H9 (cell line): ENCODE data around the gene MBIP. TPM values are rescaled to one million over a fixed set of nuclear protein-coding genes. Genes with fewer than 3 reads are reported as not detected.

Experiments used
- DNase-seq: peaks from one replicate; pipeline ENCODE4 v3.0.0-alpha.2; 2017
- H2AFZ ChIP-seq: one replicate; pipeline ENCODE4 v1.6.1; 2013; ENCODE audit warnings: mild to moderate bottlenecking, low read length, control low read depth, moderate library complexity
- H2AK5ac ChIP-seq: 2 replicates; pipeline ENCODE4 v1.6.1; 2013; ENCODE audit warnings: low read length, control low read depth, mixed read lengths; ENCODE audit not compliant: insufficient read length
- H2BK120ac ChIP-seq: one replicate; pipeline ENCODE4 v1.6.1; 2013; ENCODE audit warnings: low read depth, mild to moderate bottlenecking, low read length, control low read depth, inconsistent platforms; ENCODE audit not compliant: poor library complexity, severe bottlenecking
- H2BK12ac ChIP-seq: 2 replicates; pipeline ENCODE4 v1.6.1; 2013; ENCODE audit warnings: low read length, control low read depth, mixed read lengths, low read depth; ENCODE audit not compliant: insufficient read length
- H2BK15ac ChIP-seq: 2 replicates; pipeline ENCODE4 v1.6.1; 2013; ENCODE audit warnings: low read depth, low read length, control low read depth
- H2BK20ac ChIP-seq: one replicate; pipeline ENCODE4 v1.6.1; 2013; ENCODE audit warnings: low read depth, mild to moderate bottlenecking, low read length, control low read depth, inconsistent platforms; ENCODE audit not compliant: poor library complexity, severe bottlenecking
- H2BK5ac ChIP-seq: 2 replicates; pipeline ENCODE4 v1.6.1; 2013; ENCODE audit warnings: low read length, control low read depth, mixed read lengths; ENCODE audit not compliant: insufficient read length
- H3K14ac ChIP-seq: 2 replicates; pipeline ENCODE4 v1.6.1; 2013; ENCODE audit warnings: low read length, control low read depth; ENCODE audit not compliant: insufficient read depth
- H3K18ac ChIP-seq: 2 replicates; pipeline ENCODE4 v1.6.1; 2013; ENCODE audit warnings: low read depth, mild to moderate bottlenecking, mixed read lengths, low read length, control low read depth; ENCODE audit not compliant: insufficient read length
- H3K23ac ChIP-seq: 2 replicates; pipeline ENCODE4 v1.6.1; 2013; ENCODE audit warnings: low read length, control low read depth, mixed read lengths, low read depth; ENCODE audit not compliant: insufficient read length
- H3K23me2 ChIP-seq: 2 replicates; pipeline ENCODE4 v1.6.1; 2013; ENCODE audit warnings: low read depth, mild to moderate bottlenecking, mixed read lengths, low read length, control low read depth; ENCODE audit not compliant: insufficient read length, poor library complexity, severe bottlenecking
- H3K27ac ChIP-seq: 2 replicates; pipeline ENCODE4 v1.5.1; 2013; ENCODE audit warnings: low read length, control low read depth, mixed read lengths, low read depth; ENCODE audit not compliant: insufficient read length
- H3K27me3 ChIP-seq: 2 replicates; pipeline ENCODE4 v1.6.1; 2013; ENCODE audit warnings: low read length, control low read depth, inconsistent platforms; ENCODE audit not compliant: insufficient read depth
- H3K4ac ChIP-seq: 2 replicates; pipeline ENCODE4 v1.6.1; 2013; ENCODE audit warnings: low read depth, mild to moderate bottlenecking, control low read depth, inconsistent platforms, low read length, moderate library complexity
- H3K4me1 ChIP-seq: 2 replicates; pipeline ENCODE4 v1.6.1; 2013; ENCODE audit warnings: low read length, control low read depth, inconsistent platforms; ENCODE audit not compliant: insufficient read depth
- H3K4me2 ChIP-seq: 2 replicates; pipeline ENCODE4 v1.6.1; 2013; ENCODE audit warnings: low read length, control low read depth, mixed read lengths; ENCODE audit not compliant: insufficient read length, insufficient read depth
- H3K56ac ChIP-seq: 2 replicates; pipeline ENCODE4 v1.6.1; 2013; ENCODE audit warnings: low read depth, mild to moderate bottlenecking, mixed read lengths, low read length, control low read depth; ENCODE audit not compliant: insufficient read length
- H3K79me1 ChIP-seq: 2 replicates; pipeline ENCODE4 v1.6.1; 2013; ENCODE audit warnings: low read depth, mild to moderate bottlenecking, moderate library complexity, low read length, control low read depth, inconsistent platforms; ENCODE audit not compliant: insufficient read depth, poor library complexity, severe bottlenecking
- H3K79me2 ChIP-seq: 2 replicates; pipeline ENCODE4 v1.6.1; 2013; ENCODE audit warnings: low read length, control low read depth, inconsistent platforms; ENCODE audit not compliant: insufficient read depth
- H3K9ac ChIP-seq: 2 replicates; pipeline ENCODE4 v1.6.1; 2013; ENCODE audit warnings: low read length, control low read depth, mixed read lengths; ENCODE audit not compliant: insufficient read length; ENCODE audit errors: extremely low read depth
- H3K9me3 ChIP-seq: one replicate; pipeline ENCODE4 v1.6.1; 2013; ENCODE audit warnings: low read depth, low read length, inconsistent platforms; ENCODE audit not compliant: control insufficient read depth
- H3T11ph ChIP-seq: one replicate; pipeline ENCODE4 v1.6.1; 2013; ENCODE audit warnings: mild to moderate bottlenecking, low read length, control low read depth, inconsistent platforms
- H4K20me1 ChIP-seq: one replicate; pipeline ENCODE4 v1.6.1; 2013; ENCODE audit not compliant: control insufficient read depth, insufficient read length, insufficient read depth
- H4K5ac ChIP-seq: 2 replicates; pipeline ENCODE4 v1.6.1; 2013; ENCODE audit warnings: low read depth, mild to moderate bottlenecking, mixed read lengths, low read length, control low read depth; ENCODE audit not compliant: insufficient read length
- H4K8ac ChIP-seq: replicated peaks from 2 replicates; pipeline ENCODE4 v1.6.1; 2013; ENCODE audit warnings: low read length, control low read depth, mixed read lengths, low read depth; ENCODE audit not compliant: insufficient read length
- H4K91ac ChIP-seq: 2 replicates; pipeline ENCODE4 v1.6.1; 2013; ENCODE audit warnings: low read depth, mild to moderate bottlenecking, moderate library complexity, mixed read lengths, low read length, control low read depth; ENCODE audit not compliant: insufficient read length
- H3K27ac Mint-ChIP-seq, 3 experiments: 2 replicates in 2 of 3; 3 replicates in 1 of 3; pipeline ENCODE4 v1.8.0; 2020 to 2021; ENCODE audit warnings: mixed read lengths in 3 of 3, mild to moderate bottlenecking in 1 of 3, moderate library complexity in 1 of 3
- H3K27me3 Mint-ChIP-seq: 2 replicates; pipeline ENCODE4 v1.8.0; 2021; ENCODE audit warnings: low read depth, mild to moderate bottlenecking, moderate library complexity, mixed read lengths
- H3K36me3 Mint-ChIP-seq, 3 experiments: 2 replicates in 2 of 3; 3 replicates in 1 of 3; pipeline ENCODE4 v1.8.0; 2020 to 2021; ENCODE audit warnings: low read depth in 3 of 3, mixed read lengths in 3 of 3; ENCODE audit not compliant: insufficient read depth in 1 of 3
- H3K4me1 Mint-ChIP-seq, 2 experiments: 2 replicates each; pipeline ENCODE4 v1.8.0; 2020; ENCODE audit warnings: mixed read lengths in 2 of 2
- H3K4me3 Mint-ChIP-seq, 2 experiments: 2 replicates in 1 of 2; 3 replicates in 1 of 2; pipeline ENCODE4 v1.8.0; 2020 to 2021; ENCODE audit warnings: mild to moderate bottlenecking in 2 of 2, mixed read lengths in 2 of 2, moderate library complexity in 1 of 2
- H3K9me3 Mint-ChIP-seq, 2 experiments: 2 replicates in 1 of 2; 3 replicates in 1 of 2; pipeline ENCODE4 v1.8.0; 2020; ENCODE audit warnings: mild to moderate bottlenecking in 2 of 2, mixed read lengths in 2 of 2, moderate library complexity in 1 of 2
- CTCF ChIP-seq: fragments of 200-600 bp; sonication (generic); conservative IDR thresholded peaks from 3 replicates; pipeline ENCODE4 v1.8.0; 2021; ENCODE audit warnings: antibody characterized with exemption, mild to moderate bottlenecking
- total RNA-seq: library from RNA; stranded (reverse); gene quantifications from 2 replicates; pipeline ENCODE4 v1.2.1, GENCODE V29; 2021

MBIP gene
- total RNA-seq, 1 experiment from 2014 or later: 29.6 TPM

- no peak overlapping the region for H2BK5ac ChIP-seq
- no peaks in the 10 kb centered on the region for H3K4me1 ChIP-seq
- H2AK5ac ChIP-seq: no peak overlapping the region
- no peak overlapping the region for H3K27ac ChIP-seq
- no peak for TF ChIP-seq CTCF
- H3K23ac ChIP-seq: no peak overlapping the region
- peaks cover 12% of the 10 kb centered on the region for H3K27me3 Mint-ChIP-seq
- H3K27ac Mint-ChIP-seq: no peak overlapping the region
- no peaks in the 10 kb centered on the region for H3K23me2 ChIP-seq
- no peak overlapping the region for H3K9ac ChIP-seq
- no peak overlapping the region for H3K4me2 ChIP-seq
- no peaks in the 10 kb centered on the region for H3K36me3 Mint-ChIP-seq
- no peaks in the 10 kb centered on the region; a peak in 1 of 4 replicates for H3K4me1 Mint-ChIP-seq
- H2BK120ac ChIP-seq: no peak overlapping the region
- H4K5ac ChIP-seq: no peak overlapping the region
- no peak overlapping the region for H2BK20ac ChIP-seq
- H3T11ph ChIP-seq: no peak overlapping the region
- no peaks in the 10 kb centered on the region for H3K27me3 ChIP-seq
- H3K14ac ChIP-seq: no peak overlapping the region
- H3K79me2 ChIP-seq: no peaks in the 10 kb centered on the region
- DNase-seq: no peak
- no peaks in the 10 kb centered on the region for H3K9me3 ChIP-seq
- H3K4ac ChIP-seq: no peak overlapping the region
- no peak overlapping the region for H3K18ac ChIP-seq
- no peaks in the 10 kb centered on the region for H4K20me1 ChIP-seq
- no peak overlapping the region for H2BK12ac ChIP-seq
- H4K8ac ChIP-seq: no peak overlapping the region
- H3K9me3 Mint-ChIP-seq: peaks cover 0 to 2% of the 10 kb centered on the region in 2 experiments; a peak in 1 of 5 replicates
- H3K79me1 ChIP-seq: no peaks in the 10 kb centered on the region
- no peak overlapping the region for H3K56ac ChIP-seq
- H4K91ac ChIP-seq: no peak overlapping the region
- no peak overlapping the region for H3K4me3 Mint-ChIP-seq
- H2BK15ac ChIP-seq: no peak overlapping the region
- no peak overlapping the region for H2AFZ ChIP-seq
Measured at GRCh38 chr14:36340276-36340890, 19.9 kb upstream of the MBIP start.
